ENCODE measurements around the gene WASL. TPM values are rescaled to one million over a fixed set of nuclear protein-coding genes. Genes with fewer than 3 reads are reported as not detected.

Gene WASL
- total RNA-seq, 1 experiment from 2014 or later, result 39.3 TPM

- H3K4me1 Mint-ChIP-seq, result peaks cover 23% of the 10 kb centered on the region in 2 experiments
- peaks cover 1% of the 10 kb centered on the region; the same call in 1 of the 2 replicates for H3K4me1 ChIP-seq (ENCODE audit: insufficient read depth, low read length)
- H3K27ac ChIP-seq (ENCODE audit: insufficient read length, low read depth, low read length), result no peak overlapping the region
- no peak overlapping the region for H2BK15ac ChIP-seq (ENCODE audit: low read depth, low read length)
- H4K5ac ChIP-seq (ENCODE audit: insufficient read length, low read depth, low read length), result no peak overlapping the region
- TF ChIP-seq CTCF (conservative IDR thresholded peaks at IDR 0.05), result no peak
- no peak overlapping the region for H3T11ph ChIP-seq (ENCODE audit: low read length)
- no peak overlapping the region for H2BK12ac ChIP-seq (ENCODE audit: insufficient read length, low read depth, low read length)
- WGBS (ENCODE audit: extremely low coverage, insufficient read length, low lambda C conversion rate), result no CpG with 5 or more reads among the region's 2 CpGs
- H3K9me3 Mint-ChIP-seq, result no peaks in the 10 kb centered on the region; a peak in 1 of 5 replicates
- H3K27me3 Mint-ChIP-seq (ENCODE audit: low read depth), result no peaks in the 10 kb centered on the region
- no peak overlapping the region for H2AFZ ChIP-seq (ENCODE audit: low read length)
- H3K27me3 ChIP-seq (ENCODE audit: insufficient read depth, low read length), result no peaks in the 10 kb centered on the region
- H3K4me2 ChIP-seq (ENCODE audit: insufficient read depth, insufficient read length, low read length), result no peak overlapping the region
- H3K36me3 Mint-ChIP-seq (ENCODE audit: insufficient read depth in 1 of 3, low read depth in 3 of 3), result peaks cover 0 to 4% (median 3%) of the 10 kb centered on the region in 3 experiments; a peak in 5 of 7 replicates
- no peak overlapping the region for H4K8ac ChIP-seq (replicated peaks; ENCODE audit: insufficient read length, low read depth, low read length)
- H3K9me3 ChIP-seq (ENCODE audit: control insufficient read depth, low read depth, low read length), result no peaks in the 10 kb centered on the region
- H4K20me1 ChIP-seq (ENCODE audit: control insufficient read depth, insufficient read depth, insufficient read length), result no peaks in the 10 kb centered on the region
- no peak overlapping the region for H2BK20ac ChIP-seq (ENCODE audit: low read depth, low read length, poor library complexity, severe bottlenecking)
- H3K79me2 ChIP-seq (ENCODE audit: insufficient read depth, low read length), result peaks cover 41% of the 10 kb centered on the region; the same call in 1 of the 2 replicates
- H4K91ac ChIP-seq (ENCODE audit: insufficient read length, low read depth, low read length), result no peak overlapping the region
- H3K23me2 ChIP-seq (ENCODE audit: insufficient read length, low read depth, low read length, poor library complexity, severe bottlenecking), result no peaks in the 10 kb centered on the region
- no peak overlapping the region for H3K9ac ChIP-seq (ENCODE audit: extremely low read depth, insufficient read length, low read length)
- H2BK5ac ChIP-seq (ENCODE audit: insufficient read length, low read length), result no peak overlapping the region
- no peak overlapping the region for H3K23ac ChIP-seq (ENCODE audit: insufficient read length, low read depth, low read length)
- no peak overlapping the region for H2BK120ac ChIP-seq (ENCODE audit: low read depth, low read length, poor library complexity, severe bottlenecking)
- no peak overlapping the region for H3K4ac ChIP-seq (ENCODE audit: low read depth, low read length)
- no peak overlapping the region for H3K4me3 Mint-ChIP-seq
- H3K14ac ChIP-seq (ENCODE audit: insufficient read depth, low read length), result no peak overlapping the region
- no peaks in the 10 kb centered on the region for H3K79me1 ChIP-seq (ENCODE audit: insufficient read depth, low read depth, low read length, poor library complexity, severe bottlenecking)
- no peak overlapping the region; a peak in 2 of 7 replicates for H3K27ac Mint-ChIP-seq
- no peak overlapping the region for H2AK5ac ChIP-seq (ENCODE audit: insufficient read length, low read length)
- DNase-seq, result no peak
- no peak overlapping the region for H3K56ac ChIP-seq (ENCODE audit: insufficient read length, low read depth, low read length)
- H3K18ac ChIP-seq (ENCODE audit: insufficient read length, low read depth, low read length), result no peak overlapping the region
Measured at GRCh38 chr7:123738808-123739207, 10.0 kb downstream of the WASL start.
